Motor neuron (in vitro differentiated cells): ENCODE measurements around the gene CA6. TPM values are rescaled to one million over a fixed set of nuclear protein-coding genes. Genes with fewer than 3 reads are reported as not detected.
"Not testable (repeated sequence)": the region's sequence is repeated elsewhere in the genome, so short reads cannot be mapped to it uniquely, and the experiment has no call there.

Experiments used
- ATAC-seq, 8 experiments: fragments of 200-7000 bp; cut with Tn5 transposase; replicated peaks in 6 of 8; 2 replicates each; pipeline ENCODE4 v1.8.0; 2021; ENCODE audit warnings: mild to moderate bottlenecking in 8 of 8, moderate library complexity in 8 of 8
- H3K27ac ChIP-seq, 2 donors: fragments of 250-450 bp; sonication (Bioruptor Pico); 2 replicates each; pipeline ENCODE4 v1.9.0; 2021; ENCODE audit warnings: antibody characterized with exemption in 2 of 2, mild to moderate bottlenecking in 2 of 2, moderate library complexity in 1 of 2
- H3K4me1 ChIP-seq, 2 donors: fragments of 250-450 bp; sonication (Bioruptor Pico); replicated peaks in 1 of 2; 2 replicates each; pipeline ENCODE4 v1.6.1; 2021; ENCODE audit warnings: antibody characterized with exemption in 2 of 2, mild to moderate bottlenecking in 2 of 2, moderate library complexity in 1 of 2
- H3K4me3 ChIP-seq, 5 donors: fragments of 250-450 bp; sonication (Bioruptor Pico); 2 replicates each; pipeline ENCODE4 v1.9.0; 2021; ENCODE audit warnings: antibody characterized with exemption in 5 of 5, mild to moderate bottlenecking in 5 of 5, moderate library complexity in 4 of 5
- WGBS, 10 experiments: fragments of 450-650 bp; shearing (Covaris generic); methylation state at CpG; one replicate each; pipeline ENCODE4 v1.0.0; 2022; 5-methylcytosine and 5-hydroxymethylcytosine counted together
- in situ Hi-C, 9 experiments: fragments of 400-800 bp; cut with MboI; loops; one replicate each; pipeline ENCODE4 v1.15.0; 2021; ENCODE audit warnings: low sequenced_read_pairs in 9 of 9, low pct_unique_long_range_greater_than_20kb in 2 of 9; ENCODE audit not compliant: unreplicated experiment in 9 of 9
- total RNA-seq, 8 experiments: library from RNA; unstranded; fragments of 300-600 nt; gene quantifications; 2 replicates each; pipeline versions ENCODE4 v1.2.3 to v1.2.4, GENCODE V29; 2022

The CA6 gene
- total RNA-seq, 8 experiments from 2014 or later = 0.17 to 0.52 TPM; not detected in 6

DNA sequence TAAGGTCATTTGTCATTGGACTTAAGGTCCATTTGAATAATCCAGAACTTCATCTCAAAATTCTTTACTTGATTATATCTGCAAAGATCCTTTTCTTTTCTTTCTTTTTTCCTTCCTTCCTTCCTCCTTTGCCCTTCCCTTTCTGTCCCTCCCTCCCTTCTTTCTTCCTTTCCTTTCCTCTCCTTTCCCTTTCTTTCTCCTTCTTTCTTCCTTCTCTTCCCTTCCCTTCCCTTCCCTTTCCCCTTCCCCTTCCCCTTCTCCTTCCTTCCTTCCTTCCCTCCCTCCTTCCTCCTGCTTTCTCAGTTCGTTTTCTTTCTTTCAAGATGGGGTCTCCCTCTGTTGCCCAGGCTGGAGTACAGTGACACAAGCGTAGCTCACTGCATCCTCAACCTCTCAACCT is 35.5 kb downstream of the CA6 start:
- no peak overlapping the region for H3K27ac ChIP-seq
- in situ Hi-C loops = loop anchor here in 1 of 9 experiments (10.0 kb wide), 1 partner anchor 56 kb away; no protein-coding TSS in a partner anchor
- no peak overlapping the region for H3K4me3 ChIP-seq
- H3K4me1 ChIP-seq = no peaks in the 10 kb centered on the region
- 8 to 79% (median 51%) methylated on average over 1 to 2 of the region's 2 CpGs; no CpG with 5 or more reads in 2 of the 10 experiments for WGBS, 10 experiments
- ATAC-seq = no peak

DNA sequence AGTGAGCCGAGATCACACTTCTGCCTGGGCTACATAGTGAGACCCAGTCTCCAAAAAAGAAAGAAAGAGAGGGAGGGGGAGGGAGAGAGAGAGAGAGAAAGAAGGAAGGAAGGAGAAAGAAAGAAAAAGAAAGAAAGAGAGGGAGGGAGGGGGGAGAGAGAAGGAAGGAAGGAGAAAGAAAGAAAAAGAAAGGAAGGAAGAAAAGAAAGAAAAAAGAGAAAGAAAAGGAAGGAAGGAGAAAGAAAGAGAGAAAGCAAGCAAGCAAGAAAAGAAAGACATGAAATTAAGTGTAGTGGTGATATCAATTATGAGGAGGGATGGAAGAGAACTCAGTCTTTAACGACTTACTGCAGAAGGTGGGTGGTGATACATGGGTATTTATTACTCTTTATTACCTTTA is 38.5 kb downstream of the CA6 start:
- 25 to 100% (median 69%) methylated on average over 1 to 2 of the region's 2 CpGs; no CpG with 5 or more reads in 2 of the 10 experiments for WGBS, 10 experiments

DNA sequence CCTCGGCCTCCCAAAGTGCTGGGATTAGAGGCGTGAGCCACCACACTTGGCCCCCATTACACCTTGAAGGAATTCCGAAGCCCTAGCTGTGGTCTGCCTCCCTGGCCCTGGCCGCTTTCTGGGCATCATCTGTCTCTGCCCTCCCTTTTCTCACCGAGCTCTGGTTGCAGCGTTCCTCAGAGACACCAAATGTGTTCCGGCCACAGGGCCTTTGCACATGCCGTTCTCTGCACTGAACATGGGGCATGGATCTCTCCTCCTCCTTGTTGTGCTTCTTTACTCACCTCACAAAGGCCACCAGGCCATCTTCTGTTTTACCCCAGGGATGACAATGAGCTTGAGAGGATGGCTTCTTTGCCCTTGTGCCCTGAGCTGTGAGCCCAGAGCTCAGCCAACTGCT is 39.3 kb downstream of the CA6 start:
- Histone ChIP-seq H3K4me3 (no peak overlapping the region), H3K27ac (no peak overlapping the region), H3K4me1 (peaks cover 3 to 4% of the 10 kb centered on the region in 2 donors)
- ATAC-seq = no peak
- in situ Hi-C loops = loop anchor here in 1 of 9 experiments (10.0 kb wide), 1 partner anchor 60 kb away; no protein-coding TSS in a partner anchor
- WGBS, 10 experiments = 60 to 100% (median 85%) methylated on average over 1 to 7 of the region's 8 CpGs; no CpG with 5 or more reads in 5 of the 10 experiments

More for the DNA sequence above, 38.5 kb downstream of the CA6 start:
- ATAC-seq = no peak
- H3K4me3 ChIP-seq = no peak overlapping the region
- H3K4me1 ChIP-seq = peaks cover 3 to 4% of the 10 kb centered on the region in 2 donors
- H3K27ac ChIP-seq = no peak overlapping the region
- in situ Hi-C loops = loop anchor here in 1 of 9 experiments (10.0 kb wide), 1 partner anchor 59 kb away; no protein-coding TSS in a partner anchor

DNA sequence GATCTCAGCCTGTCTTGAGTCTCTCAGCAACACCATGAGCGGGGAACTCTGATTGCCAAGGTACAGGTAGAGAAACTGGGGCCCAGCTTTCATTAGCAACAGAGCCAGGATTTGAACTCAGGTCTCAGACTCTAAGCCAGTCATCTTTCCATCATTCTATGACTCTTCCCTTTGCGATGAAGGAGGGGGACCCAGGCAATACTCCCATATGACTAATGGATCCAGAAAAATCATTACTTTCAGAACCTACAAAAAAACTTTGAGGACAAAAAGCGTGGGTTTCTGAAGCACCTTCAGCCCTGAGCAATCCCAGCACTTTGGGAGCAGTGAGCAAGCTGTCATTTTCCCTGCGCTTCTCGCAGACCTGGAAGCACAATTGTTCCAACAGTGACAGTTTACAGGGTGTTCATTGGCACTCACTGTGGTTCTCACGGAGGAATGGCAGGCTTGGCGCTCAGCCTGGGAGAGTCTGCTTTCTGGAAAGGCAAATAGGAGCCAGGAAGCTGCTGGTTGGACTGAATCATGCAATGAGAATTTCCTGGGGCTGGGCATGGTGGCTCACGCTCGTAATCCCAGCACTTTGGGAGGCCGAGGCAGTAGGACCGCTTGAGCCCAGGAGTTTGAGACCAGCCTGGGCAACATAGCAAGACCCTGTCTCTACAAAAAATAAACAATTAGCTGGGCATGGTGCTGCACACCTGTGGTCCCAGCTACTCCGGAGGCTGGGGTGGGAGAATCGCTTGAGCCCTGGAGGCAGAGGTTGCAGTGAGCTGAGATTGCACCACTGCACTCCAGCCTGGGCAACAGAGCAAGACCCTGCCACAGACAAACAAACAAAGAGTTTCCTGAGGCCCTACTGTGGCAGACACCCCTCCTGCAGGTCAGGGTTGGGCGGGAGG is 40.5 kb downstream of the CA6 start:
- ATAC-seq = peak in 4 of 8 experiments; percentile 46 to 90 (median 73)
- in situ Hi-C loops = loop anchor here in 1 of 9 experiments (10.0 kb wide), 1 partner anchor 61 kb away; no protein-coding TSS in a partner anchor
- no peak overlapping the region for H3K4me3 ChIP-seq

DNA sequence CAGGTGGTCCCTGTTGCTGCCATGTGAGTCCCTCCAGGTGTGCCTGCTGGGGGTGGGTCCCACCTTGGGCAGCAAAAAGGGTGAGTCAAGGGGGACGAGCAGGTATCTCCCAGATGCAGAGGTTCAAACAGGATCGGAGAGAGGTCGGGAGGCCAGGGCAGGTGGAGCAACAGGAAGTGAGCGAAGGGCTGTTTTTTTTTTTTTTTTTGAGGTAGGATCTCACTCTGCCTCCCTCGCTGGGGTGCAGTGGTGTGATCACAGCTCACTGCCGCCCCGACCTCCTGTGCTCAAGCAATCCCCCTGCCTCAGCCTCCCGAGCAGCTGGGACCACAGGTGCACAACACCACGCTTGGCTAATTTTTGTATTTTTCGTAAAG is 41.1 kb downstream of the CA6 start:
- no peak for ATAC-seq
- in situ Hi-C loops = loop anchor here in 1 of 9 experiments (10.0 kb wide), 1 partner anchor 62 kb away; no protein-coding TSS in a partner anchor
- Histone ChIP-seq H3K4me1 (peaks cover 3 to 4% of the 10 kb centered on the region in 2 donors), H3K4me3 (no peak overlapping the region), H3K27ac (no peak overlapping the region)
- WGBS, 10 experiments = 60 to 100% (median 93%) methylated on average over 1 to 8 of the region's 10 CpGs; no CpG with 5 or more reads in 5 of the 10 experiments

More for the DNA sequence above, 40.5 kb downstream of the CA6 start:
- WGBS, 10 experiments = 15 to 100% (median 83%) methylated on average over 1 to 12 of the region's 14 CpGs; no CpG with 5 or more reads in 1 of the 10 experiments
- Histone ChIP-seq H3K27ac (no peak overlapping the region), H3K4me1 (peaks cover 3 to 4% of the 10 kb centered on the region in 2 donors)

DNA sequence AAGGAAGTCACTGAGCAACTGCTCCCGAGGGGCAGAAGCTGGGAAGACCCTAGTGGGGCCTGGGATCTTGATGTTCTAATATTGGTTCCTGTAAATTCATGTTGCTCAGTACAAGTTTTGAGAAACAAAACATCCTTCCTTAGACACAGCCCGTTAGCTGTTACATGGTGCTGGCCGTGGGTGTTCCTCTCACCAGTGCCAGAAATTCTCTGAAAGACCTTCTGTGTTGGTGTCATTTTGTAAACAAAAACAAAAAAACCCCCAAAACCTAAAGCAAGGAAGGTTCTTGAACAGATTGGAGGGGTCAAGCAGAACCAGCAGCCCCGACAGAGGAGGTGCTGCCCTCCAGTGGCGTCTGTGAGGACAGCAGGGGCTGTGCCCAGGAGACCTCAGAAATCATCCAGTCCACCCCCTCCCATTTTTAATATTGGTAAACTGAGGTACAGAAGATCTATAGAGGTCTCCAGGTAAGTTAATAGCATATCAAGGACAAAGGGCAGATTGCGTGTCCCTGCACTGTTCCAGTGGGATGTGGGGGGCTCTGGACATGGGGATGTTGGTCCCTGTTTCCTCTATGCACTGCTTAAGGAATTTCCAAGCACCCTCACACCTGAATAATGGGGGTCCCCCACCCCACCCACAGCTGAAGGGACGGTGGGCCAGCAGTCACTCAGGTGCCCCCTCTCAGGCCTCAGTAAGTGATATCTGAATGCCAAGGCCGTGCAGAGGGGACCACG is 42.4 kb downstream of the CA6 start:
- Histone ChIP-seq H3K4me1 (peaks cover 3 to 4% of the 10 kb centered on the region in 2 donors), H3K27ac (no peak overlapping the region), H3K4me3 (no peak overlapping the region)
- WGBS, 10 experiments = 0 to 35% (median 20%) methylated on average over 1 to 7 of the region's 9 CpGs
- in situ Hi-C loops = loop anchor here in 1 of 9 experiments (10.0 kb wide), 1 partner anchor 63 kb away; no protein-coding TSS in a partner anchor
- peak; percentile 54 to 89 (median 82) for ATAC-seq

DNA sequence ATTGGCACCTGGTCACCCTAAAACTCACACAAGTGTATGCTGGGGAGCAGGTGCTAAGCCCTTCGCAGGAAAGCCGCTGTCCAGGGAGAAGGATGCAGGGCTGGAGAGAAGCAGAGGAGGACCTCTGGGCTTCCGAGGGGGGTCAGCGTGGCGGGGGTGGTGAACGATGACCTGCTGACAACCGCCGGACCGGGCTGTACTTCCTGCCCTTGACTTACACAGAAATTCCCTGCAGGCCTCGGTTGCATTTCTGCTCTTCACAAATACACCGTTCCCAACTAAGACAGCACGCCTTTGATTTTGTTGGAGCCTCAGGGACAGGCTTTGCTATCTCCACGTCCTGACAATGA is 42.9 kb downstream of the CA6 start:
- in situ Hi-C loops = loop anchor here in 1 of 9 experiments (10.0 kb wide), 1 partner anchor 64 kb away; no protein-coding TSS in a partner anchor
- no peak overlapping the region for H3K27ac ChIP-seq
- 35 to 100% (median 68%) methylated on average over 3 to 7 of the region's 13 CpGs; no CpG with 5 or more reads in 3 of the 10 experiments for WGBS, 10 experiments
- H3K4me1 ChIP-seq = peaks cover 3 to 4% of the 10 kb centered on the region in 2 donors
- ATAC-seq = no peak
- H3K4me3 ChIP-seq = no peak overlapping the region

DNA sequence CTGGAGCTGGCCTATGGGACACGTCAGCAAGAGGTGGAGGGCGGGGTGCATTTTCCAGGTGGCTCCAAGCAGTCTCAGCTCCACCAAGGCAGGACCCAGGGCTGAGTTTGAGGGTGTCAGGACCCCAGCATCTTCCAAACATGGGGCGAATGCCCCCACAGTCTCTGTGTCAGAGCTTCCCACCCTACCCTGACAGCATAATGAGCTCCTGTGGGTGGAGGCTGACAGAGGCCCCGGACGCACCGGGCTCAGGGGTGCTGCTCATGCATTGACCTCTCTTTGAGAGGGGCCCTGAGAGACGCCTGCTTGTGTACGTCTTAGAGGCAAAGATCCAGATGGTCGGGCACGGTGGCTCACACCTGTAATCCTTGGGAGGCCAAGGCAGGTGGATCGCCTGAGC is 43.4 kb downstream of the CA6 start:
- H3K4me1 ChIP-seq = peaks cover 3 to 4% of the 10 kb centered on the region in 2 donors
- in situ Hi-C loops = loop anchor here in 1 of 9 experiments (10.0 kb wide), 1 partner anchor 64 kb away; no protein-coding TSS in a partner anchor
- H3K4me3 ChIP-seq = no peak overlapping the region
- no peak for ATAC-seq
- H3K27ac ChIP-seq = no peak overlapping the region
- 25 to 100% (median 86%) methylated on average over 1 to 6 of the region's 11 CpGs; no CpG with 5 or more reads in 4 of the 10 experiments for WGBS, 10 experiments

DNA sequence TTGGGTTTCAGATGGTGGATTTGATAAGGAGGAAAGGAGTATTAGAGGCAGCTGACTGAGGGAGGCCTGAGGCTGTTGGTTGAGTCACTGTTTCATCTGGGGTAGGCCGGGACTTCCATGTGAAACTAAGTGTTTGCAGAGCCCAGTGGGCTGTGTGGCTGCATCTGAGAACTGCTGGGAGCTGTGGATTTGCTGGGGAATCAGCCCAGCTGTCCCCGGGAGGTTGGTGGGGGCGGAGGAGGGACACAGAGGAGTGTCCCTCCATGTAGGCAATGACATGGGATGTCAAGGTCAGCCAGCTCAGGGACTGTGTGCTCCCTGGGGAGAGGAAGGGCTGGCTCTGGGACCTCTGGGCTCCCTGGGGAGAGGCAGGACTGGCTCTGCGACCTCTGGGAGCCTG is 44.2 kb downstream of the CA6 start:
- ATAC-seq = peak in 2 of 8 experiments; percentile 13 to 20
- 0 to 60% (median 52%) methylated on average over 1 to 3 of the region's 4 CpGs; no CpG with 5 or more reads in 3 of the 10 experiments for WGBS, 10 experiments

DNA sequence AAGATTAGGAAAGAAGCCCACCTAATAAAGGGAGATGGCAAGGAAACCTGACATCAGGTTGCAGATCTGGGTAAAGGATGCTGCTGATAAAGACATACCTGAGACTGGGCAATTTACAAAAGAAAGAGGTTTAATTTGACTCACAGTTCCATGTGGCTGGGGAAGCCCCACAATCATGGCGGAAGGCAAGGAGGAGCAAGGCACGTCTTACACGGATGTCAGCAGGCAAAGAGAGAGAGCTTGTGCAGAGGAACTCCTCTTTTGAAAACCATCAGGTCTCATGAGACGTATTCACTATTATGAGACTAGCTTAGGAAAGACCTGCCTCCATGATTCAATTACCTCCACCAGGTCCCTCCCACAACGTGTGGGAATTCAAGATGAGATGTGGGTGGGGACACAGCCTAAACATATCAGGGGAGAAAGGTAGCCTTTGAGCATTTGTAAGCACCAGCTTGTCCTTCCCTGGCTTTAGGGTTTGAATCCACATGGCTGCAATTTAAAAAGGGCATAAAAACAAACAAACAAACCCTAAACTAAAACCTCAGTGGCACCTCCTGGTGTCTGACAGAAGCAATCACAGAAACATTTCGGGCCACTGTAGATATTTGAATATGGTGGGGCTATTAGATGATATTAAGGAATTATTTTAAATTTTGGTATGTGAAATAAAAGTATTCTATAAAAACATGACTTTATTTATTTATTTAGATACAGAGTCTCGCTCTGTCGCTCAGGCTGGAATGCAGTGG is 47.4 kb downstream of the CA6 start:
- ATAC-seq = no peak
- no peak overlapping the region for H3K27ac ChIP-seq
- in situ Hi-C loops = no loop called here
- no peak overlapping the region for H3K4me3 ChIP-seq
- WGBS, 10 experiments = 67 to 94% (median 89%) methylated on average over 3 to 8 of the region's 8 CpGs; no CpG with 5 or more reads in 3 of the 10 experiments
- no peaks in the 10 kb centered on the region for H3K4me1 ChIP-seq

More for the DNA sequence above, 44.2 kb downstream of the CA6 start:
- in situ Hi-C loops = loop anchor here in 1 of 9 experiments (10.0 kb wide), 1 partner anchor 65 kb away; no protein-coding TSS in a partner anchor
- Histone ChIP-seq H3K4me1 (peaks cover 3 to 4% of the 10 kb centered on the region in 2 donors), H3K27ac (no peak overlapping the region), H3K4me3 (no peak overlapping the region)

DNA sequence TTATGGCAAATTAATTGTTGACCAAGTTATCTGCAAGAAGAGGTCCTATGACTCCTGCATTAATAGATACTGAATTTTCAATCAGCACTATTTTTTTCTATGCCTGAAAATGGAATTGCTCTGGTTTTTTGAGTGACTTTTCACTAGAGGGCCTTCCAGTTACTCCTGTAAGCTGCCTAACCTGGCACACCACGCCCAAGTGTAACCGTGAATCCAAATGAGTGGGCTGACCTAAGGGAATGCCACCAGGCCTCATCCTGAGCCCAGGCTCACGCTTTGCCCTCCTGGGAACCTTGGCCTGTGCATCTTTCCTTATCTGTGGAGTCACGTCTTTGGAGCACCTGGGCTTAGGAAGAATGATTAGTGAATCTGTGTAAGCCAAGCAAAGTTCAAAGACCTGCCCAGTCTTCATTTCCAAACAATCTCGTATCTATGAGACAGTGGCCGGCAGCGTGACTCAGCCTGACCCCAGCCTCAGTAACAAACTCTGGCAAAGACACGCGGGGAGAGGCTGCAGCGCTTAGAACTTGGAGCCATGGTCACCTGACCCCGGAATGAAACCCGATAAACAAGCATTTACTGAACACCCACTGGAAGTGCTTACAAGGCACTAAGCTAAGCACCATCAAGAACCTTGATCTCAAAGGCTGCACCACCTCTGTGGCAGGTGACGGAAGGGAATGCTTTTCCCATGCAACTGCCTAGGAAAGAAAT is 48.5 kb downstream of the CA6 start:
- 93 to 100% (median 100%) methylated on average over 1 to 2 of the region's 13 CpGs; no CpG with 5 or more reads in 6 of the 10 experiments for WGBS, 10 experiments
- ATAC-seq = peak in 1 of 8 experiments; percentile 20
- in situ Hi-C loops = not testable (repeated sequence)

More for the DNA sequence above, 48.5 kb downstream of the CA6 start:
- not testable (repeated sequence) for H3K4me1 ChIP-seq, H3K4me3 ChIP-seq, H3K27ac ChIP-seq
